G401.6 (cell line): ENCODE results near the gene ANTXR1.

Experiments used
- FAIRE-seq: peaks from 2 replicates; lab custom pipeline; 2012; peaks lifted over from hg19 to GRCh38; lab: Jason Lieb, UNC

ANTXR1 gene

GRCh38 chr2:69074918-69075317 is 61.9 kb downstream of the ANTXR1 start:
- no peak for FAIRE-seq

- FAIRE-seq: no peak
Observed at GRCh38 chr2:69075486-69075885, 62.5 kb downstream of the ANTXR1 start.

GRCh38 chr2:69076601-69077000 is 63.6 kb downstream of the ANTXR1 start:
- no peak for FAIRE-seq

- no peak for FAIRE-seq
Observed at GRCh38 chr2:69077252-69077950, 64.4 kb downstream of the ANTXR1 start.

- no peak for FAIRE-seq
Observed at GRCh38 chr2:69080071-69080470, 67.1 kb downstream of the ANTXR1 start.

- FAIRE-seq: no peak
Observed at GRCh38 chr2:69081001-69081580, 68.1 kb downstream of the ANTXR1 start.

GRCh38 chr2:69081757-69082156 is 68.8 kb downstream of the ANTXR1 start:
- no peak for FAIRE-seq

- no peak for FAIRE-seq
Observed at GRCh38 chr2:69082430-69082997, 69.5 kb downstream of the ANTXR1 start.

- FAIRE-seq: no peak
Observed at GRCh38 chr2:69083235-69083748, 70.3 kb downstream of the ANTXR1 start.

GRCh38 chr2:69084492-69084891 is 71.5 kb downstream of the ANTXR1 start:
- FAIRE-seq: no peak

- no peak for FAIRE-seq
Observed at GRCh38 chr2:69086466-69086865, 73.5 kb downstream of the ANTXR1 start.

GRCh38 chr2:69087211-69087911 is 74.4 kb downstream of the ANTXR1 start:
- no peak for FAIRE-seq

GRCh38 chr2:69087912-69088240 is 74.9 kb downstream of the ANTXR1 start:
- FAIRE-seq: no peak

GRCh38 chr2:69088466-69088865 is 75.5 kb downstream of the ANTXR1 start:
- no peak for FAIRE-seq

- FAIRE-seq: no peak
Observed at GRCh38 chr2:69089266-69089665, 76.3 kb downstream of the ANTXR1 start.

GRCh38 chr2:69089998-69090397 is 77.0 kb downstream of the ANTXR1 start:
- FAIRE-seq: no peak

GRCh38 chr2:69090820-69091219 is 77.8 kb downstream of the ANTXR1 start:
- no peak for FAIRE-seq

GRCh38 chr2:69092857-69093256 is 79.9 kb downstream of the ANTXR1 start:
- FAIRE-seq: no peak

- no peak for FAIRE-seq
Observed at GRCh38 chr2:69095305-69095704, 82.3 kb downstream of the ANTXR1 start.

- no peak for FAIRE-seq
Observed at GRCh38 chr2:69096326-69097095, 83.5 kb downstream of the ANTXR1 start.

- no peak for FAIRE-seq
Observed at GRCh38 chr2:69097148-69097610, 84.2 kb downstream of the ANTXR1 start.
